IMR-90 (cell line): ENCODE measurements around the gene SKAP1. TPM values are rescaled to one million over a fixed set of nuclear protein-coding genes. Genes with fewer than 3 reads are reported as not detected.

ENCODE experiments used
- ATAC-seq: fragments of 200-7000 bp; cut with Tn5 transposase; 2 replicates; pipeline ENCODE4 v1.9.1; 2020; ENCODE audit warnings: low read depth, mild to moderate bottlenecking, moderate library complexity
- BruUV-seq: library from RNA; stranded (reverse); fragments of 400-500 nt; replicated peaks from 2 replicates; lab custom pipeline; 2021; lab: Mats Ljungman, UMichigan
- CTCF ChIA-PET: fragments of 300-600 bp; formaldehyde crosslinking; extraction: SDS; loops from one replicate; lab custom pipeline; 2021; ENCODE audit warnings: antibody characterized with exemption; lab: Yijun Ruan, JAX
- POLR2A ChIA-PET: fragments of 300-600 bp; sonication (Branson Sonifier 250); formaldehyde crosslinking; loops from one replicate; lab custom pipeline; 2022; ENCODE audit warnings: antibody characterized with exemption; ENCODE audit not compliant: unreplicated experiment; lab: Charles Lee
- DNase-seq: peaks from one replicate; pipeline ENCODE4 v3.0.0; 2013
- H2AFZ ChIP-seq: replicated peaks from 2 replicates; pipeline ENCODE3; 2013; ENCODE audit warnings: low read length, mild to moderate bottlenecking; ENCODE audit not compliant: poor library complexity
- H2AK5ac ChIP-seq: 2 replicates; pipeline ENCODE4 v1.6.1; 2013; ENCODE audit warnings: low read depth, low read length, inconsistent platforms
- H2AK9ac ChIP-seq: replicated peaks from 2 replicates; pipeline ENCODE3; 2013; ENCODE audit warnings: mild to moderate bottlenecking, low read depth, low read length, moderate library complexity; ENCODE audit not compliant: poor library complexity
- H2BK120ac ChIP-seq: 2 replicates; pipeline ENCODE4 v1.6.1; 2013; ENCODE audit warnings: low read depth, low read length, inconsistent platforms
- H2BK15ac ChIP-seq: 3 replicates; pipeline ENCODE4 v1.6.1; 2013; ENCODE audit warnings: low read depth, low read length, inconsistent platforms
- H2BK20ac ChIP-seq: 2 replicates; pipeline ENCODE4 v1.6.1; 2013; ENCODE audit warnings: low read depth, mild to moderate bottlenecking, inconsistent platforms, low read length, moderate library complexity
- H2BK5ac ChIP-seq: 2 replicates; pipeline ENCODE4 v1.6.1; 2013; ENCODE audit warnings: mild to moderate bottlenecking, low read depth, low read length, inconsistent platforms; ENCODE audit not compliant: poor library complexity, severe bottlenecking
- H3K14ac ChIP-seq: replicated peaks from 2 replicates; pipeline ENCODE4 v1.6.1; 2013; ENCODE audit warnings: low read depth, low read length, inconsistent platforms
- H3K18ac ChIP-seq: 2 replicates; pipeline ENCODE4 v1.6.1; 2013; ENCODE audit warnings: low read depth, low read length, control low read depth
- H3K23ac ChIP-seq: 2 replicates; pipeline ENCODE4 v1.6.1; 2013; ENCODE audit warnings: low read depth, low read length, inconsistent platforms
- H3K27ac ChIP-seq: 2 replicates; pipeline ENCODE4 v1.5.1; 2013; ENCODE audit warnings: mild to moderate bottlenecking, control low read depth, low read length; ENCODE audit not compliant: insufficient read depth
- H3K27me3 ChIP-seq: 2 replicates; pipeline ENCODE4 v1.6.1; 2013; ENCODE audit warnings: low read length; ENCODE audit not compliant: control insufficient read depth, insufficient read depth
- H3K36me3 ChIP-seq: 2 replicates; pipeline ENCODE4 v1.6.1; 2013; ENCODE audit warnings: low read length, mixed read lengths; ENCODE audit not compliant: control insufficient read depth, insufficient read depth
- H3K4ac ChIP-seq: 2 replicates; pipeline ENCODE4 v1.6.1; 2013; ENCODE audit warnings: low read depth, low read length, inconsistent platforms
- H3K4me1 ChIP-seq: 2 replicates; pipeline ENCODE4 v1.6.1; 2013; ENCODE audit warnings: low read length, mixed read lengths; ENCODE audit not compliant: control insufficient read depth, insufficient read depth
- H3K4me2 ChIP-seq: 2 replicates; pipeline ENCODE4 v1.6.1; 2013; ENCODE audit warnings: low read depth, mild to moderate bottlenecking, control low read depth, low read length, moderate library complexity
- H3K4me3 ChIP-seq: 2 replicates; pipeline ENCODE4 v1.5.1; 2013; ENCODE audit warnings: low read depth, mild to moderate bottlenecking, control low read depth, low read length, moderate library complexity; ENCODE audit not compliant: insufficient read depth
- H3K56ac ChIP-seq: 2 replicates; pipeline ENCODE4 v1.6.1; 2013; ENCODE audit warnings: low read length, inconsistent platforms; ENCODE audit not compliant: insufficient read depth; ENCODE audit errors: extremely low read depth
- H3K79me1 ChIP-seq, 2 experiments: 2 replicates each; pipeline ENCODE4 v1.6.1; 2013; ENCODE audit warnings: low read length in 2 of 2, inconsistent platforms in 1 of 2, low read depth in 1 of 2
- H3K9ac ChIP-seq: 2 replicates; pipeline ENCODE4 v1.6.1; 2013; ENCODE audit warnings: low read depth, low read length, control low read depth
- H3K9me1 ChIP-seq: 2 replicates; pipeline ENCODE4 v1.6.1; 2013; ENCODE audit warnings: low read length, inconsistent platforms; ENCODE audit not compliant: insufficient read depth
- H3K9me3 ChIP-seq: 2 replicates; pipeline ENCODE4 v1.6.1; 2013; ENCODE audit warnings: low read length; ENCODE audit not compliant: control insufficient read depth, insufficient read depth
- H4K20me1 ChIP-seq: 2 replicates; pipeline ENCODE4 v1.6.1; 2013; ENCODE audit warnings: low read length, inconsistent platforms; ENCODE audit not compliant: insufficient read depth
- H4K5ac ChIP-seq: 2 replicates; pipeline ENCODE4 v1.6.1; 2013; ENCODE audit warnings: mild to moderate bottlenecking, low read depth, low read length, control low read depth
- H4K8ac ChIP-seq, 2 experiments: 2 replicates each; pipeline ENCODE4 v1.6.1; 2013; ENCODE audit warnings: low read depth in 2 of 2, low read length in 2 of 2, control low read depth in 1 of 2, inconsistent platforms in 1 of 2
- H4K91ac ChIP-seq: 2 replicates; pipeline ENCODE4 v1.6.1; 2013; ENCODE audit warnings: low read depth, low read length, inconsistent platforms; ENCODE audit not compliant: insufficient read depth
- CEBPB ChIP-seq: IDR thresholded peaks from 2 replicates; pipeline ENCODE4 v1.6.1; 2012; ENCODE audit warnings: low read depth, low read length, improper control_type of control experiment
- FOS ChIP-seq: fragments of 150-350 bp; IDR thresholded peaks from 2 replicates; pipeline ENCODE4 v1.6.1; 2016; ENCODE audit warnings: low read depth, low read length
- NFE2L2 ChIP-seq: fragments of 150-350 bp; IDR thresholded peaks from 2 replicates; pipeline ENCODE4 v1.6.1; 2016; ENCODE audit warnings: low read depth, mild to moderate bottlenecking, low read length
- WGBS, 2 experiments: methylation state at CpG; one replicate each; pipeline versions ENCODE4 v1.1.5 to v1.1.7; 2013; ENCODE audit warnings: missing lambda C conversion rate in 2 of 2; ENCODE audit not compliant: insufficient read length in 1 of 2; ENCODE audit errors: extremely low coverage in 2 of 2; 5-methylcytosine and 5-hydroxymethylcytosine counted together
- dilution Hi-C: fragments of 300-500 bp; cut with HindIII; formaldehyde crosslinking; loops from one replicate; pipeline ENCODE4 v1.14.3; 2018; ENCODE audit warnings: low sequenced_read_pairs; ENCODE audit not compliant: unreplicated experiment
- in situ Hi-C: fragments of 300-500 bp; cut with MboI; formaldehyde crosslinking; loops from 3 replicates; pipeline ENCODE4 v1.14.3; 2019; ENCODE audit warnings: low sequenced_read_pairs, inconsistent platforms, mixed read lengths
- intact Hi-C: fragments of 100-400 bp; cut with micrococcal nuclease; formaldehyde crosslinking; loops from 2 replicates; pipeline ENCODE4 v1.10.0; 2022
- polyA plus RNA-seq, 3 experiments: library from polyadenylated mRNA; depleted of rRNA; stranded (reverse); fragments of >200 nt; gene quantifications; 2 replicates each; pipeline ENCODE4 v1.2.3, GENCODE V29; 2012; ENCODE audit warnings: low replicate concordance in 1 of 3
- total RNA-seq: library from RNA; depleted of rRNA; stranded (reverse); fragments of >200 nt; gene quantifications from 2 replicates; pipeline ENCODE4 v1.2.3, GENCODE V29; 2012

Gene SKAP1
- total and polyA plus RNA-seq, 2 of the 4 experiments (the other 2 are of a cell fraction) = not detected

GRCh38 chr17:48282303-48282702, 147.7 kb downstream of the SKAP1 start:
- ChIA-PET CTCF (no interaction called here), POLR2A (no interaction called here)
- H2AFZ ChIP-seq = no peak overlapping the region
- H3K4me3 ChIP-seq = no peak overlapping the region
- H4K91ac ChIP-seq = no peak overlapping the region
- H4K5ac ChIP-seq = no peak overlapping the region
- TF ChIP-seq FOS = no peak
- TF ChIP-seq NFE2L2 = no peak
- TF ChIP-seq CEBPB = 0 out of 2 replicates have a peak, but pooled peaks have one; percentile 1
- no peak overlapping the region for H2BK120ac ChIP-seq
- peaks cover 36% of the 10 kb centered on the region for H3K27me3 ChIP-seq
- H2AK9ac ChIP-seq = no peak overlapping the region
- H4K20me1 ChIP-seq = no peaks in the 10 kb centered on the region
- DNase-seq (no peak), ATAC-seq (no peak)
- in situ Hi-C loops = no loop called here
- BruUV-seq = no TSS peak
- no peaks in the 10 kb centered on the region for H3K9me1 ChIP-seq
- H3K9me3 ChIP-seq = no peaks in the 10 kb centered on the region
- H3K4me1 ChIP-seq = no peaks in the 10 kb centered on the region
- no peak overlapping the region for H3K18ac ChIP-seq
- no peak overlapping the region for H3K14ac ChIP-seq
- H2BK5ac ChIP-seq = no peak overlapping the region
- H2BK20ac ChIP-seq = no peak overlapping the region
- no peak overlapping the region for H2BK15ac ChIP-seq
- no peak overlapping the region for H3K4me2 ChIP-seq
- no peak overlapping the region for H3K27ac ChIP-seq
- no peak overlapping the region for H2AK5ac ChIP-seq
- no peak overlapping the region for H4K8ac ChIP-seq
- no peaks in the 10 kb centered on the region for H3K36me3 ChIP-seq
- no peaks in the 10 kb centered on the region for H3K79me1 ChIP-seq
- intact Hi-C loops = no loop called here
- no peak overlapping the region for H3K23ac ChIP-seq
- dilution Hi-C loops = no loop called here
- H3K56ac ChIP-seq = no peak overlapping the region
- no peak overlapping the region for H3K4ac ChIP-seq
- WGBS, 2 experiments = no CpG with 5 or more reads among the region's 2 CpGs
- H3K9ac ChIP-seq = no peak overlapping the region
